ENCODE data around the gene RGCC.
"Not testable (repeated sequence)": the region's sequence is repeated elsewhere in the genome, so short reads cannot be mapped to it uniquely, and the experiment has no call there.

RGCC gene

GRCh38 chr13:41492432-41493260, 35.3 kb downstream of the RGCC start:
- DNase-seq, result no peak

- DNase-seq, result no peak
Measured at GRCh38 chr13:41494202-41494601, 36.9 kb downstream of the RGCC start.

GRCh38 chr13:41495044-41495443, 37.7 kb downstream of the RGCC start:
- DNase-seq, result no peak

- no peak for DNase-seq
Measured at GRCh38 chr13:41496420-41497234, 39.3 kb downstream of the RGCC start.

- no peak for DNase-seq
Measured at GRCh38 chr13:41497436-41497835, 40.1 kb downstream of the RGCC start.

GRCh38 chr13:41499452-41499851, 42.1 kb downstream of the RGCC start:
- DNase-seq, result no peak

- peak in 1 of 4 experiments; percentile 24 for DNase-seq
Measured at GRCh38 chr13:41500511-41500910, 43.2 kb downstream of the RGCC start.

GRCh38 chr13:41501281-41501680, 43.9 kb downstream of the RGCC start:
- DNase-seq, result no peak

- DNase-seq, result no peak
Measured at GRCh38 chr13:41502031-41502430, 44.7 kb downstream of the RGCC start.

GRCh38 chr13:41502673-41503072, 45.3 kb downstream of the RGCC start:
- peak in 1 of 4 experiments; percentile 8 for DNase-seq

GRCh38 chr13:41503356-41503755, 46.0 kb downstream of the RGCC start:
- no peak for DNase-seq

- DNase-seq, result not testable (repeated sequence)
Measured at GRCh38 chr13:41504657-41505056, 47.3 kb downstream of the RGCC start.

GRCh38 chr13:41505209-41505835, 48.0 kb downstream of the RGCC start:
- DNase-seq, result no peak

GRCh38 chr13:41506312-41506711, 49.0 kb downstream of the RGCC start:
- DNase-seq, result no peak

GRCh38 chr13:41509971-41510370, 52.6 kb downstream of the RGCC start:
- no peak for DNase-seq

- no peak for DNase-seq
Measured at GRCh38 chr13:41511827-41512226, 54.5 kb downstream of the RGCC start.

- DNase-seq, result no peak
Measured at GRCh38 chr13:41512441-41512840, 55.1 kb downstream of the RGCC start.

- no peak for DNase-seq
Measured at GRCh38 chr13:41513600-41513999, 56.2 kb downstream of the RGCC start.

- DNase-seq, result no peak
Measured at GRCh38 chr13:41514853-41515395, 57.6 kb downstream of the RGCC start.

- DNase-seq, result no peak
Measured at GRCh38 chr13:41515491-41516139, 58.3 kb downstream of the RGCC start.

GRCh38 chr13:41516166-41516565, 58.8 kb downstream of the RGCC start:
- no peak for DNase-seq

GRCh38 chr13:41516760-41517159, 59.4 kb downstream of the RGCC start:
- no peak for DNase-seq

Data from activated naive CD4-positive, alpha-beta T cell (primary cell).